DOHH2 (cell line): ENCODE measurements around the gene PAK5.

Experiments
- H3F3A ChIP-seq: fragments of 200-600 bp; sonication (generic), shearing (Covaris generic); 2 replicates; pipeline ENCODE4 v1.6.0; 2016; ENCODE audit warnings: antibody characterized with exemption, mild to moderate bottlenecking; ENCODE audit not compliant: control insufficient read depth, insufficient read depth
- H3K27ac ChIP-seq: fragments of 200-600 bp; sonication (generic); 2 replicates; pipeline ENCODE4 v1.5.1; 2014; ENCODE audit warnings: low read depth, mild to moderate bottlenecking, low read length, moderate library complexity
- H3K27me3 ChIP-seq: fragments of 200-600 bp; sonication (generic); 2 replicates; pipeline ENCODE4 v1.6.1; 2014; ENCODE audit warnings: mild to moderate bottlenecking, low read length, mixed read lengths; ENCODE audit not compliant: control insufficient read depth
- H3K36me3 ChIP-seq: fragments of 200-600 bp; sonication (generic); 2 replicates; pipeline ENCODE4 v1.6.1; 2014; ENCODE audit warnings: mild to moderate bottlenecking, low read length, moderate library complexity, mixed read lengths; ENCODE audit not compliant: control insufficient read depth
- H3K4me1 ChIP-seq: fragments of 200-600 bp; sonication (generic); 2 replicates; pipeline ENCODE4 v1.6.1; 2014; ENCODE audit warnings: mild to moderate bottlenecking, low read length, mixed read lengths; ENCODE audit not compliant: control insufficient read depth
- H3K4me2 ChIP-seq: fragments of 200-600 bp; sonication (generic); 2 replicates; pipeline ENCODE4 v1.6.0; 2014; ENCODE audit warnings: mild to moderate bottlenecking, low read length, moderate library complexity
- H3K4me3 ChIP-seq: fragments of 200-600 bp; sonication (generic); 2 replicates; pipeline ENCODE4 v1.5.1; 2014; ENCODE audit warnings: mild to moderate bottlenecking, low read length, mixed read lengths
- H3K79me2 ChIP-seq: fragments of 200-600 bp; sonication (generic); 2 replicates; pipeline ENCODE4 v1.6.1; 2014; ENCODE audit warnings: mild to moderate bottlenecking, low read length, mixed read lengths; ENCODE audit not compliant: control insufficient read depth
- H3K9me2 ChIP-seq: fragments of 200-600 bp; sonication (generic); replicated peaks from 2 replicates; pipeline ENCODE4 v1.6.1; 2014; ENCODE audit warnings: mild to moderate bottlenecking, low read length, mixed read lengths; ENCODE audit not compliant: control insufficient read depth
- H3K9me3 ChIP-seq: fragments of 200-600 bp; sonication (generic); 2 replicates; pipeline ENCODE4 v1.6.1; 2014; ENCODE audit warnings: antibody characterized with exemption, low read length, mixed read lengths; ENCODE audit not compliant: control insufficient read depth, insufficient read depth
- H4K20me1 ChIP-seq: fragments of 200-600 bp; sonication (generic); 2 replicates; pipeline ENCODE4 v1.6.0; 2014; ENCODE audit warnings: low read depth, mild to moderate bottlenecking, antibody characterized with exemption, low read length, moderate library complexity; ENCODE audit not compliant: control insufficient read depth, insufficient read depth
- CTCF ChIP-seq: fragments of 200-600 bp; sonication (generic); IDR thresholded peaks from one replicate; pipeline ENCODE4 v1.5.1; 2014; ENCODE audit warnings: antibody characterized with exemption, mild to moderate bottlenecking, low read depth, low read length; ENCODE audit not compliant: poor library complexity, severe bottlenecking
- EZH2phosphoT487 ChIP-seq: fragments of 200-600 bp; sonication (generic); IDR thresholded peaks from 2 replicates; pipeline ENCODE4 v1.6.1; 2017; ENCODE audit warnings: borderline replicate concordance, mild to moderate bottlenecking, antibody characterized with exemption, low read length, moderate library complexity, mixed read lengths

PAK5 gene

GRCh38 chr20:9572670-9573069, 266.2 kb downstream of the PAK5 start:
- Histone ChIP-seq H4K20me1 (no peaks in the 10 kb centered on the region), H3K36me3 (no peaks in the 10 kb centered on the region), H3K4me3 (no peak overlapping the region), H3F3A (no peaks in the 10 kb centered on the region), H3K4me2 (no peak overlapping the region), H3K79me2 (no peaks in the 10 kb centered on the region), H3K4me1 (no peaks in the 10 kb centered on the region), H3K9me3 (no peaks in the 10 kb centered on the region), H3K27ac (no peak overlapping the region), H3K27me3 (no peaks in the 10 kb centered on the region), H3K9me2 (no peaks in the 10 kb centered on the region)
- TF ChIP-seq CTCF (no peak), EZH2phosphoT487 (no peak)

GRCh38 chr20:9571783-9572182, 267.1 kb downstream of the PAK5 start:
- H3K79me2 ChIP-seq, result no peaks in the 10 kb centered on the region
- TF ChIP-seq CTCF, result no peak
- TF ChIP-seq EZH2phosphoT487, result no peak
- no peaks in the 10 kb centered on the region for H3K9me3 ChIP-seq
- no peak overlapping the region for H3K4me3 ChIP-seq
- no peak overlapping the region for H3K27ac ChIP-seq
- H3K4me2 ChIP-seq, result no peak overlapping the region
- no peaks in the 10 kb centered on the region for H3F3A ChIP-seq
- no peaks in the 10 kb centered on the region for H3K4me1 ChIP-seq
- H3K36me3 ChIP-seq, result no peaks in the 10 kb centered on the region
- no peaks in the 10 kb centered on the region for H4K20me1 ChIP-seq
- no peaks in the 10 kb centered on the region for H3K9me2 ChIP-seq
- no peaks in the 10 kb centered on the region for H3K27me3 ChIP-seq

DNA sequence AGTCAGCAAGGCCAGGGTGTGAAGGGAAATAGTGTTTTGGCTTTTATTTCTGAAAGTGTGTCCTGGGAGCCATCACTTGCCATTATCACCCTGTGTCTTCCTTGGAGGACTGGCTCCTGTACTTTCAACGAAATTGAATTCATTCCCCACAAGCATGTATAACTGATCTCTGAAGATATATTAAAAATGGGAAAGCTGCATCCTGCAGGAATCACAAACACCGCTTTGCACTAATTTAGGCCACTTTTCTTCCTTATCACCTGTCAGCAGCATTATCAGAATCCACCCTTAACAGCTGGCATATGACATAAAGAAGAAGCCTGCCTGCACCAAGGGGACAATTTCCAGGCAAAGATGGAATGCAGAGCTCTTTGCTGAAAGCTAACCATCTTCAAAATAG, 268.3 kb downstream of the PAK5 start:
- Histone ChIP-seq H3K4me1 (no peaks in the 10 kb centered on the region), H3K9me2 (no peaks in the 10 kb centered on the region), H3F3A (no peaks in the 10 kb centered on the region), H4K20me1 (no peaks in the 10 kb centered on the region), H3K27ac (no peak overlapping the region), H3K36me3 (no peaks in the 10 kb centered on the region), H3K79me2 (no peaks in the 10 kb centered on the region), H3K9me3 (no peaks in the 10 kb centered on the region), H3K27me3 (no peaks in the 10 kb centered on the region), H3K4me2 (no peak overlapping the region), H3K4me3 (no peak overlapping the region)
- TF ChIP-seq CTCF (no peak), EZH2phosphoT487 (no peak)

- Histone ChIP-seq H3K4me1 (no peaks in the 10 kb centered on the region), H3K27ac (no peak overlapping the region), H3K9me2 (no peaks in the 10 kb centered on the region), H3K4me3 (no peak overlapping the region), H3K79me2 (no peaks in the 10 kb centered on the region), H3F3A (no peaks in the 10 kb centered on the region), H3K27me3 (no peaks in the 10 kb centered on the region), H3K9me3 (no peaks in the 10 kb centered on the region), H4K20me1 (no peaks in the 10 kb centered on the region), H3K36me3 (no peaks in the 10 kb centered on the region), H3K4me2 (no peak overlapping the region)
- no peak for TF ChIP-seq CTCF
- TF ChIP-seq EZH2phosphoT487, result no peak
These were observed 271.9 kb downstream of the PAK5 start for GRCh38 chr20:9566977-9567376.
